GM19455 (cell line): ENCODE results near the gene ANTKMT.
"Not testable (repeated sequence)": the region's sequence is repeated elsewhere in the genome, so short reads cannot be mapped to it uniquely, and the experiment has no call there.

Source experiments
- ATAC-seq: cut with Tn5 transposase; IDR thresholded peaks from one replicate; pipeline ENCODE4 v1.9.1; 2021; ENCODE audit not compliant: unreplicated experiment

Gene ANTKMT

DNA sequence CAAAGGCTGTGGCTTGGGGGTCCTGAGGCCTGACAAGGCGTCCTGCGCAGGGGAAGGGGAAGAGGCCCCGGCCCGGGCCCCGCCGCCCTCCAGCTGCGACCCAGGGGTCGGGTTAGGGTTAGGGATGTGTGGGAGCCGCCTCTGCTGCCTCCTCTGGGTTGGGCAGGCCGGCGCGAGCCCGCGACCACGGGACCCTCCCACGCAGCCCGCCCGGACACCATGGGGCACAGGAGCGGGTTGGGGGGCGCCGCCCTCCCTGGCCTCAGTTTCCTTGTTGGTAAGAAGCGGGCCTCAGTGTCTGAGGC is 19.5 kb downstream of the ANTKMT start:
- ATAC-seq, result peak; percentile 21

DNA sequence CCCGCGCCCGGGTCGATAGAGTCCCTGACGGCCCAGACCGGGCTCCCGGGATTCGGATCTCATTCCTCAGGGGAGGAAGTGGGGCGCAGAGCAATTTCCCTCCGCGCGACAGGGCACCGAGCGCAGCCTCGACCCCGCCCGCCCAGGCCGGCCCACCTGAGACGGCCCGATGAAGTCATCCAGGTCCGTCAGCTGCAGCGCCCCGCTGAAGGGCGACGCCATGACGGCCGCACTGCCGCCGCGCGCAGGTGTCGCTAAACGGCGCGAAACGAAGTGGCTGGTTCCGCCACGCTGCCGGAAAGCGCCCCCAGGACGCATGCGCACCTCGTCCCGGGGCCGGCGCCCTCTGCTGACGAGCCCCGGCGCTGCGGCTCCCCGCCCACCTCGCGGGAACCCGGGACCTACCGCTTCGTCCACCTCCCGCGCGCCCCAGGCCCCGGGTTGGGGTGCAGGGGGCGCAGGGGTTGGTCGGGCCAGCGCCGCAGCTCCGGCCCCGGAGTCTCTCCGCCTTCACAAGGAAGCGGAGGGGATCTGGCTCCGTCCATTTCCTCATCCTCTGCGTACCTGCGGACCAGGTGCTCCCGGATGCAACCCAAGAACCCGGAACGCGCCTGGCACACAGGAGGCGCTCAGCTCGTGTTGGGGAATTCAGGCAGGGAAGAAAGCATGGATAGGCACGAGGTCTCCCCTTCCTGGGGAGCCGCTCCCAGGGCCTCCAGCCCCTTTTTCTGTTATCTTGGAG is 20.0 kb downstream of the ANTKMT start, which contains the start of gene CIAO3:
CIAO3 (minus strand) TSS at position 234 of the 742 bp plus-strand sequence; CDS start at position 222, 12 bp downstream.
- peak; percentile 63 for ATAC-seq

DNA sequence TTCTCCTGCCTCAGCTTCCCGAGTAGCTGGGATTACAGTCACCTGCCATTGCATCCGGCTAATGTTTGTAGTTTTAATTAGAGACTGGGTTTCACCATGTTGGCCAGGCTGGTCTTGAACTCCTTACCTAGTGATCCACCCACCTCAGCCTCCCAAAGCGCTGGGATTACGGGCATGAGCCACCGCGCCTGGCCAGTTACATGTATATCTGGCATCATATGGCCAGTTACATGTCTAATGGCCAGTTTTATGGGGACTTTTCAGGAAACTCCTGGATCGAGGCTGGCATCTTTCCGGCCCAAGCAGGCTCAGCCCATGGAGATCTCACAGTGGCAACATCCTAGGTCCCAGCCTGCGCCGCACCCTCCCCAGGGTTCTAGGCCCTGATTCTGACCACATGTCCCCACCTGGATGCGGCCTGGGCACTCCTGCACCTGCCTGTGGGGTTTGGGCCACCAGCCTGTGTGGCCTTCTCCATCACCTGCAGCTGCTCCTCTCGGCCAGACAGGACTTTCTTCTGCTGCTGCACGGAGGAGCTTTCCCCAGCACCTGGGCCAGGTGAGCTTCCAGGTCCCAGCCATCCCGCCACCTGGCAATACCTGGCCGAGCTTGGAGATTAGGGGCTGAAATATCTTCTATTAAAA is 21.2 kb downstream of the ANTKMT start:
- ATAC-seq, result no peak

DNA sequence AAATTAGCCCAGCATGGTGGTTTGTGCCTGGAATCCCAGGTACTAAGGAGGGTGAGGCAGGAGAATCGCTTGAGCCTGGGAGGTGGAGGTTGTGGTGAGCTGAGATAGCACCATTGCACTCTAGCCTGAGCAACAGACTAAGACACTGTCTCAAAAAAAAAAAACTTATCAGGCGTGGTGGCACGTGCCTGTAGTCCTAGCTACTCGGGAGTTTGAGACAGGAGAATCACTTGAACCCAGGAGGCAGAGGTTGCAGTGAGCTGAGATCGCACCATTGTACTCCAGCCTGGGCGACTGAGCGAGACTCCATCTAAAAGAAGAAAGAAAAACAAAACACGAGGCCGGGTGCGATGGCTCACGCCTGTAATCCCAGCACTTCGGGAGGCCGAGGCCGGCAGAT is 21.9 kb downstream of the ANTKMT start:
- ATAC-seq, result not testable (repeated sequence)

DNA sequence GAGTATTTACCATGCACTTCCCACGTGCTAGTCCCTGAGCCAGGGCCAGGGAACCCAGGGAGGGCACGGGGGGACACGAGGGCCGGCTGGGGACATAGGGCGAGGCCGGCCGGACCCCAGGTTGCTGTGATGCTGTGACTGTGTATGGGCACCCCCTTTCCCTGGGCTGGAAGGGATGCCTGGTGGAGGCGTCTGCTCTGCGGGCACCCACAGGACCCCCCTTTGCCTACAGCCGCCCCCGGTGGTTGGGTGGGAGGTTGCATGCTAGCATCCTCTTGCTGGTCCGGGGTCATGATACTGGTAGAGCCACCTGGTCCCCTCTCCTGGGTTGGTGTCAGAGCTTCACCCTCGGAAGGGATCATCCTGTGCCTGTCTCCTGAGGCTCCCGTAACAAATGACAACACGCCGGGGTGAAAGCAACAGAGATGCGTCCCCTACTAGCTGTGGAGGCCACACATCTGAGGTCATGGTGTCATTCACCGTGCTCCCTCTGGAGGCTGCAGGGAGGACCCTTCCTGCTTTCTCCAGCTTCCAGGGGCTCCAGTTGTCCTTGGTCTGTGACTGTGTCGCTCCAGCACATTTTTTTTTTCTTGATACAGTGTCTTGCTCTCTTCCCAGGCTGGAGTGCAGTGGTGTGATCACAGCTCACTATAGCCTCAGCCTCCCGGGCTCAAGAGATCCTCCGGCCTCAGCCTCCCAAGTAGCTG is 23.0 kb downstream of the ANTKMT start:
- ATAC-seq, result no peak

DNA sequence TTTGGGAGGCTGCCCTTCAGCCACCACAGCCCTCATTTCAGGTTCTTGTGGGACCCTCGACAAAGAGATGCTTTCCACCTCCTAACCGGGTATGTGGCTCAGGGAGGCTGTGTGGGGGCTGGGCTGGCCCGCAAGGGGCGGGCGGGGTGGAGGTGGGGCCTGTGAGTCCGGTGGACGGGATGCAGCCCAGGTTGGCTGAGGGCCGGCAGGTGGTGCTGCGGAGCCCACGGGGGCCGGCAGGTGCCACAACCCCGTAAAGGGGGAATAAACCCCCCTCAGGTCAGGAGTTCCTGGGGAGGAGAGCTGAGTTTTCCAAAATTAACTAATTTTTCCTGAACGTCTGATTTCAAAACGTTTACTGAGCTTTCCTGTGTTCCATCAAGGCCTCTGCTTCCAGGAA is 24.8 kb downstream of the ANTKMT start:
- ATAC-seq, result no peak

DNA sequence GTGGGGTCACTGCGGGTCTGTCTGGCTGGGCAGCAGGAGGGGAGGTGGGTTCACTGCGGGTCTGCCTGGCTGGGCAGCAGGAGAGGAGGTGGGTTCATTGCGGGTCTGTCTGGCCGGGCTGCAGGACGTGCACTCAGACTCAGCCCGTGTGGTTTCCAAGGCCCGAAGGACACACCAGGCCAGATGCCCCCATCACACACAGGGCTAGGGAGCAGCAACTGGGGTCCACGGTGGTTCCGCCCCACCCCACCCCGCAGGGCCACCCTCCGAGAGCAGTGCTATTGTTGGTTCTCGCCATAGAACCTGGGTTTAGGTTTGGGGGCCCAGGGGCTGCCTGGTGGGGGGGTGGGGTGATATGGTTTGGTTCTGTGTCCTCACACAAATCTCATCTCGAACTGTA is 25.7 kb downstream of the ANTKMT start:
- no peak for ATAC-seq

DNA sequence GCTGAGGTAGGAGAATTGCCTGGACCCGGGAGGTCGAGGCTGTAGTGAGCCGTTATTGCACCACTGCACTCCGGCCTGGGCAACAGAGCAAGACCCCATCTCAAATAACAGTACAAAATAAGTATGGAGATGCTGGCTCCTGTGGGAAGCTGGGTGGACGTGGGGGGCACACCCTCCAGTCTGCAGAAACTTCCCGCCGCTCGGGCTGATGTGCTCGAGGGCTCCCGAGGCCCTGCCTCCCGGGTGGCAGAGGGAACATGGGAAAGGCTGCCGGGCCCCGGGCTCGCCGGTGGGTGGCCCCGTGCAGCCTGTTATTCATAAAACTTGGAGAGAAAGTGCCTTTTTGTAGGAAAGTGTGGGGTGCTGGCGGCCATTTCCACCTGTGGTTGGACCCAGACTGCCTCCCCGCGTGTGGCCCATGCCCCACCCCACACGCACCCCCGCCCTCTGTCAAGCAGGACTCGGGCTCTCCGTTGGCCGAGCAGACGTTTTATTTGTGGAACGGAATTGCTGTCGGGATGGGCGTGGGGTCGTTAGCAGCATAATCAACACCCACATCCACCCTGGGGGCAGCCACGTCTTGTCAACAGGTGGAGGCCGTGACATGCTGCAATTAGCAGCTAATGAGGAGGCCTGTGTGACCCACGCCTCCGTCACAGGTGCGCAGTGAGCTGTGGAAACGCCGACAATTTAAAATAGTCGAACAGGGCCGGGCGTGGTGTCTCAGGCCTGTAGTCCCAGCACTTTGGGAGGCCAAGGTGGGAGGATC is 27.2 kb downstream of the ANTKMT start:
- no peak for ATAC-seq

DNA sequence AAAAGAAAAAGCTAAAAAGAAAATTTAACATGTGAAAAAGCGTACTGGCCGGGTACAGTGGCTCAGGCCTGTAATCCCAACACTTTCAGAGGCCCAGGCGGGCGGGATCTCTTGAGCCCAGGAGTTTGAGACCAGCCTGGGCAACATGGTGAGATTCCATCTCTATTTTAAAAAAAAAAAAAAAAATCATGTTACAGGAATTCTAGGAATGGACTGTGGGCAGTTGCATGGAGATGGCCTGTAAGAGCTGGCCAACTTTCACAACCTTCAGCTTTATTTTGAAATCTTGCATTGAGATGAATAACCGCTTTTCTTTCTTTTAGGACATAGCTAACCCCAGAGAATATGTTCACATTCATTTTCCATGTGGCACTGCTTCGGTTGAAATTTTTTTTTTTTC is 28.1 kb downstream of the ANTKMT start:
- no peak for ATAC-seq

DNA sequence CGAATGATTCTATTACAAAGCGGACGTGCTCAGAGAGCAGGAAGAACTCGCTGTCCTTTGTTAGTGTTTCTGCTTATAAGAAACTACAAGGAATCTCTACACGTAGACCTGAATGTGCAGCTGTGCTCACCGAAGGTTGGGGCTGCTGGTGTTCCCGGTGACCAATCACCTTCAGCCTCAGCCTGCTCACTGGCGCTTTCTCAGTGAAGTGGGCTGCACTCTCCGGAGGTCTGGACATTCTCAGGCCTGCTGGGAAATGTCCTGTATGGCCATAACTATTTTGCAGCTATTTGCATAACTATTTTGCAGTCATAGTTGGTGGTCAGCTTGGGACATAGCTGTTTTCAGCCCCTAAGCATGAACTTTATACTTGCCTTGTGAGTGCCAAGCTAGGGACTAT is 29.5 kb downstream of the ANTKMT start:
- no peak for ATAC-seq

DNA sequence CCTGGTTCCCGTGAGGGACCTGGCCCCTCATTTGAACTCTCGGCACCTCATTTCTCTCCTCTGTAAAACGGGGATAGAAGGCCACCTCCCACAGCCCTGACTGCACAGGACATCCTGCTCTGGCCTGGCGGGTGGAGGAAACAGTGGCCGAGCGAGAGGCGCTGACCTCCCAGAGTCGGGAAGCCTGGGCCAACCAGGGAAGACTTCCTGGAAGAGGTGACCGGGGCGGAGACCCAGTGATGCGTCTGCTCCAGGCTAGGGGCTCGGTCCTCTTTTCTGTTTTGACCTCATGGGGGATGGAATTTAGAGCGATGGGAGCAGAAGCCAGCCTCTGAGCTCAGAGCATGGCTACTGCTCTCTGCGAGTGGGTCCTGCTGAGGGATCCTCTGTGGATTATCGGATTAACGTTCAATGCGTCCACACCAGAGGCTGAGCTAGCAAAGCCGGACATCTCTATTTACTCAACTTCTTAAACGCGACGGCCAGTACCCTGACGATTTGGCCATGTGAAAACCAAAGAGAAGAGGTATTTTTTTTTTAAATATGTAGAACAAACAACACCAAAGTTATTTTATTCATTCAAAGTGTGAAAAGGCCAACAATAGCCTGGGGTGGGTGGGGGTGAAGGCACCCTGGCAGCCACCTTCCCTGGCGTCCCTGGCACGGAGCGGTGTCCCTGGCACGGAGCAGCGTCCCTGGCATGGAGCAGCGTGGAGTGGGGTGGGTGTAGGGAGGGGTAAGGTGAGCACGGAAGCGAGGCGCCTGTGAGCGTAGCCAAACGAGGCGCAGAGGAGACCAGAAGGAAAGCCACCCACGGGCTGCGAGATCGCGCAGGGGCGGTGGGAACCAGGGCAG is 30.4 kb downstream of the ANTKMT start:
- ATAC-seq, result no peak

DNA sequence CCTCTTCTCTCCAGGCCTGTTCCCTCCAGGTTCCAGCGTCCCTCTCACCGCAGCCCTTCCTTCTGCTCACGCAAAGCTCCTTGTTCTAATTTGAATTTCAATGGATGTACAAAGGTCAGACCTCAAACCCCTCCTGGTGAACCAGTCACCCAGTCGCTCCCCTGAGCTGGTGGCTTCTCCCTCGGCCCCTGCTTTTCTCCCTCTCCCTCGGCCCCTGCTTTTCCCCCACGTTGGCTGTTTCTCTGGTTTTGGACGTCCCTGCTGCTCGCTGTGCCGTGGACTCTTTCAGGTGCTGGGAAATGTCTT is 31.0 kb downstream of the ANTKMT start:
- no peak for ATAC-seq

DNA sequence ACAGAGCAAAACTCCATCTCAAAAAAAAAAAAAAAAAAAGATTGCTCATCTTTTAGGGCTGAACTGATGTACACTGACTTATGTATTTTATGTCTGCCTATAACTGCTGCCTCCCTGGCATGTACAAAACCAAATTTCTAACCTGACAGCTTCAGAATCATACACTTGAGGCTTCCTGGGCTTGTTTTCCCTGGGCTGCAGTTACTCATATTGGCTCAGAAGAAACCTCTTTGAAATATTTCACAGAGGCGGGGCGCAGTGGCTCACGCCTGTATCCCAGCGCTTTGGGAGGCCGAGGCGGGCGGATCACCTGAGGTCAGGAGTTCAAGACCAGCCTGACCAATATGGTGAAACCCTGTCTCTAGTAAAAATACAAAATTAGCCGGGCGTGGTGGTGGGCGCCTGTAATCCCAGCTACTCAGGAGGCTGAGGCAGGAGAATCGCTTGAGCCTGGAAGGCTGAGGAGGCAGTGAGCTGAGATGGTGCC is 33.2 kb downstream of the ANTKMT start:
- not testable (repeated sequence) for ATAC-seq

DNA sequence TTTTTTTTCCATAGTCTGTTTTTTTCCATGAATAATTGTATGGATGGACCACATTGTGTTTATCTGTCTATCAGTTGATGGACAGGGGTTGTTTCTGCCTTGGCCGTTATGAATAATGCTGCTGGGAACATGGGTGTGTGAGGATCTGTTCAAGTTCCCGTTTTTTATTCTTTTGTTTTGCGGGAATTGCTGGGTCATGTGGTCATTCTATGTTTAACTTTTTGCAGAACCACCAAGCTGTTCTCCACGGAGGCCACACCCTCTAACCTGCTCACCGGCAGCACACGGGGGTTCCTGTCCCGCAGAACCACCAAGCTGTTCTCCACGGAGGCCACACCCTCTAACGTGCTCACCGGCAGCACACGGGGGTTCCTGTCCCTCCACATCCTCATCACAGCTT is 33.7 kb downstream of the ANTKMT start:
- ATAC-seq, result no peak

DNA sequence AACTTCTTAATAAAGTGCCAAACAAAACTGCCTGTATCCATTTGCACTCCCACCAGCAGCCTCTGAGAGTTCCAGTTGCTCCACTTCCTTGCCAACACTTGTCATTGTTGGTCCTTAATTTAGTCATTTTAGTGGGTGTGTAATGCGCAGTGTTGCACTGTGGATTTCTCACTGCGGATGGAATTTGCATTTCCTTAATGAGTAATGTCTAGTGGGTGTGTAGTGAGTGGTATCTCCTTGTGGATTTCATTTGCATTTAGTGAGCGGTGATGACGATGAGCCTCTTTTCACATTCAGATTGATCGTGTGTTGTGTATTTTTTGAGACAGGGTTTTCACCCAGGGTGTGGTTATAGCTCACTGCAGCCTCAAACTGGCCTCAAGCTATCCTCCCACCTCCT is 35.5 kb downstream of the ANTKMT start:
- no peak for ATAC-seq

DNA sequence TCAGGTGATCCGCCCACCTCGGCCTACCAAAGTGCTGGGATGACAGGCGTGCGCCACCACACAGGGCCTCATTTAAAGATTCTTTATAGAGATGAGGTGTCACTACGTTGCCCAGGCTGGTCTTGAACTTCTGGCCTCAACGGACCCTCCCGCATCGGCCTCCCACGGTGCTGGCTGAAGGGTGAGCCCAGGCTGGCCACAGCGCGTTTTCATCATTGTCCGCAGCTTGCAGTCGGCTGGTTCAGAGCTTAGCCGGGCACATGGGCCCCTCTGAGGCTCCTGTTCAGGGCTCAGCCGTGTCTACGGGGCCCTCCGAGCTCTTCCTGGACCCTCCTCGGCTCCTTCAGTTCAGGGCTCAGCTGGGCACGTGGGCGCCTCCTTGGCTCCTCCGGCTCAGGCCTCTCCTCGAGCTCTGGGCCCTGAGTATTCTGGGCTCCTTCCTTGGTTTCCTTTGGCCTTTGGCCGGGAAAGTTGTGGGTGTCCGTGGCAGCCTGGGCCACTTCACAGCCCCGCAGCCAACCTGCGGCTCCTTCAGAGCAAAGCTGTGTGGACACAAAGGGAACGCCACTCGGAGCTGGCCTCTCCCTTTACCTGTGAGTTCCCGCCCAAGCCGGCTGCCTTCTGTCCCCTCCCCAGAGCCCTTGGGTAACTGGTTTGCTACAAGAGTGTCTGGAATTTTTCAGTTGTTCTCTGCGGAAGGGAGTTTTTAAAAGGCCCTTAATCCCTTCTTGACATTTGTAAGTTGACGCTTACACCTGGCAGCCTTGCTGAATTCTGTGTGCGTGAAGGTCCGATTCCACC is 38.4 kb downstream of the ANTKMT start:
- no peak for ATAC-seq

DNA sequence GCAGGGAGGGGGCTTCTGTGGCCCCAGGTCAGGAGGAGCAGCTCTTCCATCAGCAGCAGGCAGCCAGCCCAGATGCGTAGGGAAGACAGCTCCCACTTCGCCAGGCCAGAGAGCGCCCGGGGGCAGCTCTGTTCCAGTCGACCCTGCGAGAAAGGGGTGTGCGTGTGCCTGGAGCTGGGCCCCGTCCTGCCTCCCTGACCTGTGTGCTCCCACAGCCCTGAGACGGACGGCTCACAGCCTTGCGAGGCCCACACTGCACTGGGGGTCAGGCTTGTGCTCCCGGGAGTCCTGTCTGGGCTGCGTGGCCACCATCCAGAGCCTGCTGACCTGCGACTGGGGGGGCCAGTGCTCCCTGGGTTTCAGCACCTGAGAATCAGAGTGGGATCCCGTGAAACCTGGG is 39.1 kb downstream of the ANTKMT start:
- no peak for ATAC-seq

DNA sequence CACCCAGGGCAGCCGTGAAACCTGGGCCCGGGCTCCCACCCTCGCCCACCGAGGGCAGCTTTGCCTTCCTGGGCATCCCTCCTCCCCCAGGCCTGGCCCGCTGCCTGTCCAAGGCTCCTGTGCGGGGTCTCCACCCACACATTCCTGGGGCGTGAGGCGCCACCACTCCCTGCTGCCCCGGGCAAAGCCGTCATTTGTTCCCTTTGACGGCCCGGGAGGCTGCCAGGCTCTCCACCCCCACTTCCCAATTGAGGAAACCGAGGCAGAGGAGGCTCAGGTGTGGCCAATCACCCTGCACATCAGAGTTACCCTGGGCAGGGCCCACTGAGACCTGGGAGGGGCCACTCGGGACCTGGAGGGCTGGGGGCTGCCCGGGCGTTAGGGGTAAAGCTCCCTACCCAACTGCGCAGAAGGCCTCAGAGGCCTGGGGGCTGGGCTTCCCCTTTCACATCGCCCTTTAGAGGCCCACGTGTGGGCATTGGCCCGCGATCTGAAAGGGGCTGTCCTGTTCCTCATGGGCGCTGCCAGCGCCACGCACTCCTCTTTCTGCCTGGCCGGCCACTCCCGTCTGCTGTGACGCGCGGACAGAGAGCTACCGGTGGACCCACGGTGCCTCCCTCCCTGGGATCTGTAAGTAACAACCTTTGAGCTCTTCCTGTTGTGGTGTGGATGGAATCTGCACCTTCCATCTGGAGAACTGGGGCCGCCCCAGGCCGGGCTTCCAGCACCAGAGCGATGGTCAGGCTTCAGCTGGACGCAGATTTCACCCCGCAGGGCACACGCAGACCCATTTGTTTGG is 39.8 kb downstream of the ANTKMT start, which contains the start of gene MSLN:
MSLN (plus strand) TSS at position 190 of the 799 bp plus-strand sequence. CDS start 1,947 bp downstream, outside the sequence.
- ATAC-seq, result no peak
